Measurements from ENCODE around the gene GNAI2.

Gene GNAI2

GRCh38 chr3:50289130-50289529, 53.1 kb downstream of the GNAI2 start:
- no peak for ATAC-seq (ENCODE audit: low read depth)
- H3K4me3 Mint-ChIP-seq = no peak overlapping the region
- H3K27me3 Mint-ChIP-seq = no peaks in the 10 kb centered on the region
- peaks cover 19% of the 10 kb centered on the region for H3K4me1 Mint-ChIP-seq
- no peak overlapping the region for H3K27ac Mint-ChIP-seq
- no peaks in the 10 kb centered on the region for H3K9me3 Mint-ChIP-seq
- peaks cover 5% of the 10 kb centered on the region for H3K36me3 Mint-ChIP-seq
- no peak for DNase-seq (ENCODE audit: low spot score in 2 of 2)

GRCh38 chr3:50290161-50290641, 54.2 kb downstream of the GNAI2 start:
- H3K27ac Mint-ChIP-seq = no peak overlapping the region
- H3K9me3 Mint-ChIP-seq = no peaks in the 10 kb centered on the region

GRCh38 chr3:50292159-50293078, 56.4 kb downstream of the GNAI2 start, which contains the start of gene IFRD2:
TSS of gene IFRD2 (minus strand) at chr3:50292429. CDS start at chr3:50292274, 155 bp downstream.
- peaks cover 5% of the 10 kb centered on the region for H3K36me3 Mint-ChIP-seq

More at GRCh38 chr3:50290161-50290641, 54.2 kb downstream of the GNAI2 start:
- H3K36me3 Mint-ChIP-seq = peaks cover 5% of the 10 kb centered on the region
- ATAC-seq (ENCODE audit: low read depth) (no peak), DNase-seq (ENCODE audit: low spot score in 2 of 2) (no peak)
- H3K27me3 Mint-ChIP-seq = no peaks in the 10 kb centered on the region
- no peak overlapping the region for H3K4me3 Mint-ChIP-seq
- H3K4me1 Mint-ChIP-seq = peaks cover 19% of the 10 kb centered on the region

GRCh38 chr3:50293079-50293801, 57.2 kb downstream of the GNAI2 start:
- DNase-seq (ENCODE audit: low spot score in 2 of 2) (no peak), ATAC-seq (ENCODE audit: low read depth) (no peak)
- Mint-ChIP-seq H3K4me1 (peaks cover 28% of the 10 kb centered on the region), H3K36me3 (peaks cover 4% of the 10 kb centered on the region), H3K27me3 (no peaks in the 10 kb centered on the region), H3K9me3 (no peaks in the 10 kb centered on the region), H3K4me3 (peak overlapping the region; percentile 85), H3K27ac (peak overlapping the region; percentile 91)

More at GRCh38 chr3:50292159-50293078, 56.4 kb downstream of the GNAI2 start, which contains the start of gene IFRD2:
- peak; percentile 85 to 92 for DNase-seq (ENCODE audit: low spot score in 2 of 2)
- no peaks in the 10 kb centered on the region for H3K9me3 Mint-ChIP-seq
- no peaks in the 10 kb centered on the region for H3K27me3 Mint-ChIP-seq
- H3K4me1 Mint-ChIP-seq = peaks cover 22% of the 10 kb centered on the region
- peak within 1 kb of the TSS; percentile 85 for H3K4me3 Mint-ChIP-seq
- peak; percentile 99 for ATAC-seq (ENCODE audit: low read depth)
- H3K27ac Mint-ChIP-seq = peak within 1 kb of the TSS; percentile 91

GRCh38 chr3:50294089-50294488, 58.1 kb downstream of the GNAI2 start:
- Mint-ChIP-seq H3K27me3 (no peaks in the 10 kb centered on the region), H3K27ac (no peak overlapping the region), H3K4me1 (peaks cover 29% of the 10 kb centered on the region), H3K9me3 (no peaks in the 10 kb centered on the region), H3K36me3 (peaks cover 2% of the 10 kb centered on the region), H3K4me3 (no peak overlapping the region)
- ATAC-seq (ENCODE audit: low read depth) (no peak), DNase-seq (ENCODE audit: low spot score in 2 of 2) (no peak)

- Mint-ChIP-seq H3K9me3 (no peaks in the 10 kb centered on the region), H3K36me3 (no peaks in the 10 kb centered on the region), H3K4me3 (no peak overlapping the region), H3K27me3 (no peaks in the 10 kb centered on the region), H3K4me1 (peaks cover 30% of the 10 kb centered on the region), H3K27ac (no peak overlapping the region)
- no peak for ATAC-seq (ENCODE audit: low read depth)
- DNase-seq (ENCODE audit: low spot score in 2 of 2) = no peak
Measured at GRCh38 chr3:50294492-50295403, 58.7 kb downstream of the GNAI2 start.

- no peak overlapping the region for H3K4me3 Mint-ChIP-seq
- ATAC-seq (ENCODE audit: low read depth) = no peak
- no peak for DNase-seq (ENCODE audit: low spot score in 2 of 2)
- no peaks in the 10 kb centered on the region for H3K9me3 Mint-ChIP-seq
- no peak overlapping the region for H3K27ac Mint-ChIP-seq
- no peaks in the 10 kb centered on the region for H3K27me3 Mint-ChIP-seq
- no peaks in the 10 kb centered on the region for H3K36me3 Mint-ChIP-seq
- H3K4me1 Mint-ChIP-seq = peaks cover 36% of the 10 kb centered on the region
Measured at GRCh38 chr3:50295553-50296431, 59.8 kb downstream of the GNAI2 start.

GRCh38 chr3:50296721-50297383, 60.8 kb downstream of the GNAI2 start:
- DNase-seq (ENCODE audit: low spot score in 2 of 2) (no peak), ATAC-seq (ENCODE audit: low read depth) (no peak)
- no peaks in the 10 kb centered on the region for H3K36me3 Mint-ChIP-seq
- no peaks in the 10 kb centered on the region for H3K27me3 Mint-ChIP-seq
- H3K27ac Mint-ChIP-seq = no peak overlapping the region
- peaks cover 29% of the 10 kb centered on the region for H3K4me1 Mint-ChIP-seq
- H3K9me3 Mint-ChIP-seq = no peaks in the 10 kb centered on the region
- no peak overlapping the region for H3K4me3 Mint-ChIP-seq

GRCh38 chr3:50297384-50297775, 61.4 kb downstream of the GNAI2 start:
- H3K4me1 Mint-ChIP-seq = peaks cover 27% of the 10 kb centered on the region
- H3K4me3 Mint-ChIP-seq = peak overlapping the region; percentile 94
- H3K27ac Mint-ChIP-seq = peak overlapping the region; percentile 97
- DNase-seq (ENCODE audit: low spot score in 2 of 2) (no peak), ATAC-seq (ENCODE audit: low read depth) (no peak)
- no peaks in the 10 kb centered on the region for H3K36me3 Mint-ChIP-seq
- no peaks in the 10 kb centered on the region for H3K9me3 Mint-ChIP-seq
- H3K27me3 Mint-ChIP-seq = no peaks in the 10 kb centered on the region

- ATAC-seq (ENCODE audit: low read depth) (no peak), DNase-seq (ENCODE audit: low spot score in 2 of 2) (no peak)
- H3K27me3 Mint-ChIP-seq = no peaks in the 10 kb centered on the region
- no peaks in the 10 kb centered on the region for H3K36me3 Mint-ChIP-seq
- no peaks in the 10 kb centered on the region for H3K9me3 Mint-ChIP-seq
- H3K4me3 Mint-ChIP-seq = peak overlapping the region; percentile 94
- H3K27ac Mint-ChIP-seq = peak overlapping the region; percentile 97
- H3K4me1 Mint-ChIP-seq = peaks cover 20% of the 10 kb centered on the region
Measured at GRCh38 chr3:50297896-50298725, 62.1 kb downstream of the GNAI2 start.

GRCh38 chr3:50298836-50299637, 63.0 kb downstream of the GNAI2 start, which contains the start of the genes HYAL3 and NAA80:
TSS of gene HYAL3 (minus strand) at chr3:50299405. CDS start at chr3:50295602, 3,803 bp downstream.
TSS of gene NAA80 (minus strand) at chr3:50299405. CDS start at chr3:50297463, 1,942 bp downstream.
- peak within 1 kb of the TSS; percentile 97 for H3K27ac Mint-ChIP-seq
- DNase-seq (ENCODE audit: low spot score in 2 of 2) (peak; percentile 96 to 99), ATAC-seq (ENCODE audit: low read depth) (peak; percentile 85)
- peak within 1 kb of the TSS; percentile 94 for H3K4me3 Mint-ChIP-seq
- H3K9me3 Mint-ChIP-seq = no peaks in the 10 kb centered on the region
- H3K4me1 Mint-ChIP-seq = peaks cover 20% of the 10 kb centered on the region
- H3K27me3 Mint-ChIP-seq = no peaks in the 10 kb centered on the region
- H3K36me3 Mint-ChIP-seq = no peaks in the 10 kb centered on the region

Data from memory B cell (primary cell).